Loucy (cell line): Measurements from ENCODE around the gene SKOR1.

ENCODE experiments used
- EZH2phosphoT487 ChIP-seq: fragments of 200-600 bp; IDR thresholded peaks from 2 replicates; pipeline ENCODE4 v1.6.1; 2018; ENCODE audit warnings: antibody characterized with exemption, mild to moderate bottlenecking, moderate library complexity, borderline replicate concordance
- TF ChIP-seq, protein P1 (sequence below): fragments of 200-600 bp; sonication (generic); conservative IDR thresholded peaks from 2 replicates; pipeline ENCODE4 v1.5.1; 2014; ENCODE audit warnings: mild to moderate bottlenecking, antibody characterized with exemption, low read length

GRCh38 chr15:67809866-67810265 lies 15.4 kb upstream of the SKOR1 start:
- TF ChIP-seq, protein P1, sequence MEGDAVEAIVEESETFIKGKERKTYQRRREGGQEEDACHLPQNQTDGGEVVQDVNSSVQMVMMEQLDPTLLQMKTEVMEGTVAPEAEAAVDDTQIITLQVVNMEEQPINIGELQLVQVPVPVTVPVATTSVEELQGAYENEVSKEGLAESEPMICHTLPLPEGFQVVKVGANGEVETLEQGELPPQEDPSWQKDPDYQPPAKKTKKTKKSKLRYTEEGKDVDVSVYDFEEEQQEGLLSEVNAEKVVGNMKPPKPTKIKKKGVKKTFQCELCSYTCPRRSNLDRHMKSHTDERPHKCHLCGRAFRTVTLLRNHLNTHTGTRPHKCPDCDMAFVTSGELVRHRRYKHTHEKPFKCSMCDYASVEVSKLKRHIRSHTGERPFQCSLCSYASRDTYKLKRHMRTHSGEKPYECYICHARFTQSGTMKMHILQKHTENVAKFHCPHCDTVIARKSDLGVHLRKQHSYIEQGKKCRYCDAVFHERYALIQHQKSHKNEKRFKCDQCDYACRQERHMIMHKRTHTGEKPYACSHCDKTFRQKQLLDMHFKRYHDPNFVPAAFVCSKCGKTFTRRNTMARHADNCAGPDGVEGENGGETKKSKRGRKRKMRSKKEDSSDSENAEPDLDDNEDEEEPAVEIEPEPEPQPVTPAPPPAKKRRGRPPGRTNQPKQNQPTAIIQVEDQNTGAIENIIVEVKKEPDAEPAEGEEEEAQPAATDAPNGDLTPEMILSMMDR: no peak
- no peak for TF ChIP-seq EZH2phosphoT487
